ENCODE results near the gene DSCAML1. TPM values are rescaled to one million over a fixed set of nuclear protein-coding genes. Genes with fewer than 3 reads are reported as not detected.

The DSCAML1 gene
- total and polyA plus RNA-seq, 7 donors = 0.04 to 0.52 (median 0.06) TPM

GRCh38 chr11:117780456-117780855 lies 16.6 kb downstream of the DSCAML1 start:
- no peak overlapping the region for H3K27ac ChIP-seq
- no peaks in the 10 kb centered on the region for H3K4me1 ChIP-seq
- 81 to 85% (median 83%) methylated on average over 26 of the region's 26 CpGs for WGBS, 3 donors
- H3K4me3 ChIP-seq = no peak overlapping the region
- no peak for DNase-seq
- TF ChIP-seq, protein P1, sequence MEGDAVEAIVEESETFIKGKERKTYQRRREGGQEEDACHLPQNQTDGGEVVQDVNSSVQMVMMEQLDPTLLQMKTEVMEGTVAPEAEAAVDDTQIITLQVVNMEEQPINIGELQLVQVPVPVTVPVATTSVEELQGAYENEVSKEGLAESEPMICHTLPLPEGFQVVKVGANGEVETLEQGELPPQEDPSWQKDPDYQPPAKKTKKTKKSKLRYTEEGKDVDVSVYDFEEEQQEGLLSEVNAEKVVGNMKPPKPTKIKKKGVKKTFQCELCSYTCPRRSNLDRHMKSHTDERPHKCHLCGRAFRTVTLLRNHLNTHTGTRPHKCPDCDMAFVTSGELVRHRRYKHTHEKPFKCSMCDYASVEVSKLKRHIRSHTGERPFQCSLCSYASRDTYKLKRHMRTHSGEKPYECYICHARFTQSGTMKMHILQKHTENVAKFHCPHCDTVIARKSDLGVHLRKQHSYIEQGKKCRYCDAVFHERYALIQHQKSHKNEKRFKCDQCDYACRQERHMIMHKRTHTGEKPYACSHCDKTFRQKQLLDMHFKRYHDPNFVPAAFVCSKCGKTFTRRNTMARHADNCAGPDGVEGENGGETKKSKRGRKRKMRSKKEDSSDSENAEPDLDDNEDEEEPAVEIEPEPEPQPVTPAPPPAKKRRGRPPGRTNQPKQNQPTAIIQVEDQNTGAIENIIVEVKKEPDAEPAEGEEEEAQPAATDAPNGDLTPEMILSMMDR (IDR thresholded peaks at IDR 0.05) = no peak
- no peak for ATAC-seq
- H3K36me3 ChIP-seq (ENCODE audit: insufficient read depth in 1 of 2, low read depth in 1 of 2) = no peaks in the 10 kb centered on the region
- no peaks in the 10 kb centered on the region for H3K9me3 ChIP-seq
- peaks cover 0 to 44% (median 6%) of the 10 kb centered on the region in 3 donors for H3K27me3 ChIP-seq (ENCODE audit: insufficient read depth in 3 of 3, low read length in 2 of 3)
- intact Hi-C loops (cut with DNase I) = no loop called here

- Histone ChIP-seq H3K4me1 (no peaks in the 10 kb centered on the region), H3K27me3 (ENCODE audit: insufficient read depth in 3 of 3, low read length in 2 of 3) (peaks cover 0 to 33% (median 2%) of the 10 kb centered on the region in 3 donors), H3K27ac (no peak overlapping the region), H3K36me3 (ENCODE audit: insufficient read depth in 1 of 2, low read depth in 1 of 2) (no peaks in the 10 kb centered on the region), H3K9me3 (no peaks in the 10 kb centered on the region), H3K4me3 (no peak overlapping the region)
- DNase-seq (no peak), ATAC-seq (no peak)
- TF ChIP-seq, protein P1 (IDR thresholded peaks at IDR 0.05) = no peak
- WGBS, 3 donors = 80 to 88% (median 87%) methylated on average over 3 of the region's 3 CpGs
- intact Hi-C loops (cut with DNase I) = no loop called here
Measured at GRCh38 chr11:117774553-117774952, 22.5 kb downstream of the DSCAML1 start.

DNA sequence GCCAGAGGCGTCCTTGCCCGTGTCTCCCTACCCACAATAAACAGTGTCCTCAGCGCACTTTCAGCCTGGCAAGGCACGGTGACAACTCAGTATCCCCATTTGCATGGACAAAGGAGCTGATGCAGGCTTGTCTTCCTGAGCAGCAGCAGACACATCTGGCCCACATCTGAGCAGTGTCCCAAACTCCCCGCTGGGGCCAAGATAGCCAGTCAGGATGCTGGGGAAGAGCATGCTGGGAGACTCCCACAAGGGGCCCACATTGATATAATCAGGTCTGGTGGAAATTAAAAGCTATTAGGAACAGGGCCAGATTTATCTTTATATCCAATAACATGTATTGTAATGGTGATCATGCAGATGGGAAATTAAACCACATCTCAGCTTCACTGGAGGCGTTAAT lies 24.7 kb downstream of the DSCAML1 start:
- 88 to 94% (median 92%) methylated on average over 6 of the region's 6 CpGs for WGBS, 3 donors
- H3K27ac ChIP-seq = no peak overlapping the region
- ATAC-seq (no peak), DNase-seq (no peak)
- H3K9me3 ChIP-seq = no peaks in the 10 kb centered on the region
- H3K36me3 ChIP-seq (ENCODE audit: insufficient read depth in 1 of 2, low read depth in 1 of 2) = no peaks in the 10 kb centered on the region
- H3K4me3 ChIP-seq = no peak overlapping the region
- H3K27me3 ChIP-seq (ENCODE audit: insufficient read depth in 3 of 3, low read length in 2 of 3) = peaks cover 0 to 12% (median 0%) of the 10 kb centered on the region in 3 donors
- intact Hi-C loops (cut with DNase I) = no loop called here
- no peaks in the 10 kb centered on the region for H3K4me1 ChIP-seq
- TF ChIP-seq, protein P1 (IDR thresholded peaks at IDR 0.05) = no peak

GRCh38 chr11:117771841-117772240 lies 25.2 kb downstream of the DSCAML1 start:
- DNase-seq (no peak), ATAC-seq (no peak)
- no peaks in the 10 kb centered on the region for H3K9me3 ChIP-seq
- no peaks in the 10 kb centered on the region for H3K4me1 ChIP-seq
- H3K27me3 ChIP-seq (ENCODE audit: insufficient read depth in 3 of 3, low read length in 2 of 3) = peaks cover 0 to 7% (median 0%) of the 10 kb centered on the region in 3 donors
- 90 to 91% (median 90%) methylated on average over 7 of the region's 7 CpGs for WGBS, 3 donors
- no peak overlapping the region for H3K4me3 ChIP-seq
- H3K36me3 ChIP-seq (ENCODE audit: insufficient read depth in 1 of 2, low read depth in 1 of 2) = no peaks in the 10 kb centered on the region
- intact Hi-C loops (cut with DNase I) = no loop called here
- TF ChIP-seq, protein P1 (IDR thresholded peaks at IDR 0.05) = no peak
- H3K27ac ChIP-seq = no peak overlapping the region

DNA sequence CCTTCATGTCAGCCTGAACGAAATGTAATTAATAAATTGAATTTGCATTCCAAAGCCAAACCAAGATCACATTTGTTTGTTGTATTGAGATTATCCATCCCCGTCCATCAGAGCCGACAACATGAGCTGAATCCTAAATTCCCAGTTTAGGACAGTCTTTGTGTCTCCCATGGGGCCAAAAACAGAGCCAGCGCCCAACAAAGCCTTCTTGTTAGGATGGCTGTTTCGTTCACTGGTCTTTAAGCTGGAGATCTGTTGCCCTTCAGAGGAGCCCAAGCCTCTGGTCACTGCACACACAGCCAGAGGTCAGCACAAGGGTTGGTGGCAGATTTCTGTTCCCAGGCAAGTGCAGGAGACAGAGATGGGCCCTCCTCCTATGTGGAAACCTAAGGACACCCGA lies 25.8 kb downstream of the DSCAML1 start:
- Histone ChIP-seq H3K9me3 (no peaks in the 10 kb centered on the region), H3K27ac (no peak overlapping the region), H3K27me3 (ENCODE audit: insufficient read depth in 3 of 3, low read length in 2 of 3) (peaks cover 0 to 7% (median 0%) of the 10 kb centered on the region in 3 donors), H3K4me1 (no peaks in the 10 kb centered on the region), H3K4me3 (no peak overlapping the region), H3K36me3 (ENCODE audit: insufficient read depth in 1 of 2, low read depth in 1 of 2) (no peaks in the 10 kb centered on the region)
- DNase-seq (no peak), ATAC-seq (no peak)
- WGBS, 3 donors = 81 to 87% (median 85%) methylated on average over 6 of the region's 6 CpGs
- intact Hi-C loops (cut with DNase I) = no loop called here
- TF ChIP-seq, protein P1 (IDR thresholded peaks at IDR 0.05) = no peak

All from psoas muscle (tissue), 8 donors.